Stimulated activated CD8-positive, alpha-beta memory T cell treated with anti-CD3 and anti-CD28 coated beads, Interleukin-2, amount 100 ng/mL, for 48 hours (primary cell): ENCODE measurements around the gene DRG1.
A peak's percentile ranks its signal among the peaks of the same experiment; 100 is the strongest.
"Not testable (repeated sequence)": the region's sequence is repeated elsewhere in the genome, so short reads cannot be mapped to it uniquely, and the experiment has no call there.

Experiments used
- DNase-seq, 2 donors: peaks; one replicate each; pipeline ENCODE4 v3.0.0-alpha.2; 2020; ENCODE audit warnings: low read depth in 2 of 2

DRG1 gene

GRCh38 chr22:31399211-31400022, at the start of gene DRG1:
TSS of gene DRG1 (plus strand) at chr22:31399604. CDS start at chr22:31399684, 80 bp downstream.
- peak; percentile 97 to 98 for DNase-seq

DNA sequence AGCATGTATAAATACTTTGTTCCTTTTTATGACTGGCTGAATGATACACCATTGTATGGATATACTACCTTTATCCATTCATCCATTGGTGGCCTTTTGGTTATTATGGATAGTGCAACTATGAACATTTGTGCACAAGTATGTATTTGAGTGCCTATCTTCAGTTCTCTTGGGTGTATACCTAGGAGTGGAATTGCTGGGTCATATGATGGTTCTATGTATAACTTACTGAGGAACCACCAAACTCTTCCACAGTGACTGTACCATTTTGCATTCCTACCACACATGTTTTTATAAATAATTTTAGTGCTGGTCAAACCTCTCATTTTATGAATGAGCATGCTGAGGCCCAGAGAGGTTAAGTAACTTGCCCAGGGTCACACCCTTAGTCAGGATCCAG, 49.4 kb upstream of the DRG1 start:
- no peak for DNase-seq

- DNase-seq, result no peak
Observed at GRCh38 chr22:31350410-31350863, 49.0 kb upstream of the DRG1 start.

GRCh38 chr22:31354515-31354914, 44.9 kb upstream of the DRG1 start:
- no peak for DNase-seq

GRCh38 chr22:31360029-31360428, 39.4 kb upstream of the DRG1 start:
- no peak for DNase-seq

DNA sequence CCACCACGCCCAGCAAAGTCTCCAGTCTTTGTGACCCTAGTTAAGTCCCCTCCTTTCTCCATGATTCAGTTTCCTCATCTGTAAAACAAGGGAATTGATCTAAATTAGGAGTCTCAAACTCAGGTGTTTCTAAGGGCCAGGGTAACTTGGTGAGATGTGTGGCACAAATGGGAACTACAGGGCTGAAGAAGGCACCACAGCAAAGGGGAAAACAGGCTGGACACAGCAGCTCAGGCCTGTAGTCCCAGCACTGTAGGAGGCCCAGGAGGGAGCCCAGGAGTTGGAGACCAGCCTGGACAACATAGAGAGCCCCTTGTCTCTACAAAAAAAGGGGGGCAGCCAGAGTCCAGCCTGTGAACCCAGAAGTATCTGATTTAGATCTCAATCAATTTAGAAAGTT, 37.7 kb upstream of the DRG1 start:
- DNase-seq, result no peak

DNA sequence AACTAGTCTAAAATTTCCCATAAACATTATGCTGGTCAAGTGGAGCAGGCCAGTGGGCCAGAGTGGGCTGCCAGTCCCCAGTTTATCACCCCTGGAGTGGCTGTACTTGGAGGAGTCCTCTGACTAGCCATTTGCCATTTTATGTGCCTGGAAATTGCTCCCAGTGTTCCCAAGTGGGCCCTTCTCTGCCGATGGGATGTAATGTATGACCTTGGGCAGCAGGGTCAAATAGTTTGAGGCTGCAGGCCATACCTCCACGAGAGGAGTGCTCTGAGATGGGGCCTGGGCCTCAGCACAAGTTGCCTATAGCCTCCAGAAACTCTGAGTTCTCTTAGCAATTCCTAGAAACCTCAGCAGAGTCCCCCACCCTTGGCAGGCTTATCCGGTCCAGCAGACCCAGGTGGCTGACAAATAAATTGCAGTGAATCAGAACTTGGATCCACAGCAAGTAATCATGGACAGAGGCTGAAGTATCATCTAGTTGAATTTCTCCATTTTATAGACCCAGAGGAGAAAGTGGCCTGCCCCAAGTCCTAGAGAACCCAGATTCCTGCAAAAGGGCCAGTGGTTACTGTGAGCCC, 35.4 kb upstream of the DRG1 start:
- DNase-seq, result no peak

DNA sequence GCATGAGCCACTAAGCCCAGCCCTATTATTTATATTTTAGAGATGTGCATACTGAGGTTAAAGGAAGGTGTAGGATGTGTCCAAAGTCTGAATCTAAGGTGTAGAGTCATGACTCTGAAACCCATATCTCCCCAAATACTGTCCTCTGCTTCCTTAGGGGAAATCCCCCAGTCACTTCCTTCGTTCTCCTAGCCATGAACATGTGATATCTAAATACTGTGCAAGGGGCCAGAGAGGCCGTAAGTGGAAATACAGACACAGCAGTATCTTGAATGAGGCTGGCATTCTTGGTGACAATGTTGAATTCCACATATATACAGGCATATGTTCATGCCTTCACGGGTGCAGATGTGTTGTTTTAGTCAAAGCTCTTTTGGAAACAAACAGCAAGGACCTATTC, 32.0 kb upstream of the DRG1 start:
- DNase-seq, result no peak

DNA sequence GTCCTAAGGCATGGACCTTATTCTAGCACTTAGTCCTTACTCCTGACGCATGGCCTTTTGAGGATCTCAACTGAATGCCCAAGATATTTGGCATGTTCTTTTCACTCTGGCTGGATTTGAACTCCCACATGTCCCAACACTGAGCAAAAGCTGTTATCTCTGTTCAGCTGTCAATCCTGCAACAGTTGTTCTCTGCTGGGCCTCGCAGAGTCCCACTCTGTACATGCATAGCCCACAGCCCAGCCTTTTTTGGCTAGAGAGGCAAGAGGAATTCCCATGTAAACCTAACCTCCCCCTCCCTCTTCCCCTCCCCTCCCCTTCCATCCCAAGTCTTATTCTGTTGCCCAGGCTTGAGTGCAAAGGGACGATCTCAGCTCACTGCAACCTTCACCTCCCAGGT, 21.8 kb upstream of the DRG1 start:
- no peak for DNase-seq

DNA sequence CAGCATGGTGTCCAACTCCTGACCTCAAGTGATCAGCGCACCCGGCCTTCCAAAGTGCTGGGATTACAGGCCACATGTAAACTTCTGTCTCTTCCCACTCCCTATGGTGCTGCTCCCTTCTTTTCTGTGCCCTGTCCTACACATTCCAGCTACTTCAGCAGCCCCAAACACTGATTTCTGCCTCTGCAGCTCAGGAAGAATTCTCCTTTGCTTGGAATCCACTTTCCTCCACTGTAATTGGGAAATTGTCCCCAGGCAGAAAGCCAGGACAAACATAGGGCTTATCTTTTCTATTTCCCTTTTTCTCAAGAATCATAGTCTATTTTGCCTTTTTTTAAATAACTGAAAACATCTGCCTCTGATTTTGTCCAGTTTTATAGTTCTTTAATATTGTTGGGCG, 21.3 kb upstream of the DRG1 start:
- DNase-seq, result no peak

- DNase-seq, result not testable (repeated sequence)
Observed at GRCh38 chr22:31378651-31379050, 20.8 kb upstream of the DRG1 start.

- no peak for DNase-seq
Observed at GRCh38 chr22:31393893-31394292, 5.5 kb upstream of the DRG1 start.

GRCh38 chr22:31394326-31394725, 5.1 kb upstream of the DRG1 start:
- no peak for DNase-seq

- no peak for DNase-seq
Observed at GRCh38 chr22:31398231-31398630, 1.2 kb upstream of the DRG1 start.

- DNase-seq, result no peak
Observed at GRCh38 chr22:31400023-31400397, 606 bp downstream of the DRG1 start.

- DNase-seq, result not testable (repeated sequence)
Observed at GRCh38 chr22:31402350-31402749, 2.9 kb downstream of the DRG1 start.

DNA sequence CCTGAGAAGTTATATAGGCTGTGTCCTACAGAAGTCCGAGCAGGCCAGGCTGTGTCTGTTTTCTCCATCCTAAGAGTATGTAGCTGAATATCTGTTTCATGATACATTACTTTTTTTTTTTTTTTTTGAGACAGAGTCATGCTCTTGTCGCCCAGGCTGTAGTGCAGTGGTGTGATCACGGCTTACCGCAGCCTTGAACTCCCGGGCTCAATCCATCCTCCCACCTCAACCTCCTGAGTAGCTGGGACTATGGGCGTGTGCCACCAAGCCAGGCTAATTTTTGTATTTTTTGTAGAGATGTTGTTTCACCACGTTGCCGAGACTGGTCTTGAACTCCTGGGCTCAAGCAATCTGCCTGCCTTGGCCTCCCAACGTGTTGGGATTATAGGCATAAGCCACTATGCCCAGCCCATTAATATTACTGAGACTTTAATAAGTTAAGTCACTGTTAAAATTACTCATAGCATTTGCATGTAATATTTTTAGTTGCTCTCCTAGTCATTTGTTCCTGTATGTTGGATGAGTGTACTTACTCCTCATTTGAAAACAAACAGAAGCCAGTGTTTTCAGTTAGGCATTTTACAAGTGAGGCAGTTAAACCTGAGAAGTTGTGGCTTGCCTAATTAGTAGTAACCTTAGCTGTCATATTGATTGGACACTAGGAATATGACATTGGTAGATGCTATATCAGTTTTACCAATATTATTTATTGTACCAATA, 26.1 kb downstream of the DRG1 start:
- DNase-seq, result no peak

DNA sequence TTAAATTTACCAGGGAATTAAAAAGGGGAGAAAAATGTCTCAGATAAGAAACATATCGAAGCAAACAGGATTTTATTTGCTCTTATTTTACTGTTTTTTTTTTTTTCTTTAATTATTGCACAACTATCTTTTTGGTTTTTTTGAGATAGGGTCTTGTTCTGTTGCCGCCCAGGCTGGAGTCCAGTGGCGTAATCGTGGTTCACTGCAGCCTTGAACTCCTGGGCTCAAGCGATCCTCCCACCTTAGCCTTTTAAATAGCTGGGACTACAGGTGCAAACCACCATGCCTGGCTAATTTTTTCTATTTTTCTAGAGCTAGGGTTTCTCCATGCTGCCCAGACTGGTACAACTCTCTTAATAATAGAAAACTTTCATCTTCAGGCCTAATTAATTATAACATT, 32.5 kb downstream of the DRG1 start:
- DNase-seq, result no peak

DNA sequence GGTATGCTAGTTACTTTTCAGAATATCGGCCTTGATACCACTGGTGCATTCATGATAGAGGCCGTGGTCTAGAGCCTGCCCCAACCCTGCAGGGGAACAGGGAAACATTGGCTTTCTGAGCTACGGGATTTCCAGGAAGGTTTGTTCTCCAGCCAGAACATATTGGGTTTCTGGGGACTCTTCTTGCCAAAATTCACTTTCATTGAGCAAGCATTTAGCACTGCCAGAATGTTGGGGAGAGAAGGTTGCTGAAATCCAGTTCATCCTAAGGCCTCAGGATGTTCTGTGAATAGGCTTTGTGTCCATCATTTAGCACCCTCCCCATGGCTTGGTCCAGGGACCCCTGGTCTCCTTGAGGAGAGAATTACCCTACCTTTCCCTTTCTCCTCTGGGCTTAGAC, 36.7 kb downstream of the DRG1 start:
- no peak for DNase-seq

DNA sequence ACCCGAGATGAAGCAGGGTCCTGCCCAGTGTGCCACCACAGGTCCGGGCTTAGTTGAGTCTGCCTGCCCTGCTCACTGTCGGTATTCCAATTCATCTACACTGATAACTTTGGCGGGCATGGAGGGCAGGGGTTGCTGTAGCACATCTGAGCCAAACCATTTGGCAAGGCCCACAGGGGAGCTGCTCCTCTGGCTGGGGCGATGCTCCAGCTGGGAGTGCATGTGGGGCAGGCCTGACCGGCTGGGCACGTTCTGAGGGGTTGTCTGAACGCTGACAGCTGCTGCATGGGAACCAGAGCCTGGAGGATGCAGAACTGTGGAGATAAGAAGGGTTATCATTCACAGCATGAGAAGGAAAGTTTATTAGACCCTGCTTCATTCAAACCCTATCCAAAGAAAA, 40.4 kb downstream of the DRG1 start:
- no peak for DNase-seq

DNA sequence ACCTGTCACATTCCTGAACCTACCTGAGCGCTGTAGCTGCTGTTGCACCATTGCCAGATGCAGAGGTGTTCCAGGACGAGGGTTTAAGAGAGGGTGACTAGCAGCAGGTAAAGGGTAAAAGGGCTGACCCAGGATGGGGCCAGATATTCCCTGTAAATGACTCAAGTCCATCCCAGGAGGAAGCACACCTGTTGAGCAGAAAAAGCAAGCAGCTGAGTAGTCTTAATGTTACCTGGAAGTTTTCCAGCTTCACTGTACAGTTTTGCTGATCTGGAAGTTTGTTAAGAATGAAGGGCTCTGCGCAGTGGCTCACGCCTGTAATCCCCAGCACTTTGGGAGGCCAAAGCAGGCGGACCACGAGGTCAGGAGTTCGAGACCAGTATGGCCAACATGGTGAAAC, 41.3 kb downstream of the DRG1 start:
- DNase-seq, result no peak

DNA sequence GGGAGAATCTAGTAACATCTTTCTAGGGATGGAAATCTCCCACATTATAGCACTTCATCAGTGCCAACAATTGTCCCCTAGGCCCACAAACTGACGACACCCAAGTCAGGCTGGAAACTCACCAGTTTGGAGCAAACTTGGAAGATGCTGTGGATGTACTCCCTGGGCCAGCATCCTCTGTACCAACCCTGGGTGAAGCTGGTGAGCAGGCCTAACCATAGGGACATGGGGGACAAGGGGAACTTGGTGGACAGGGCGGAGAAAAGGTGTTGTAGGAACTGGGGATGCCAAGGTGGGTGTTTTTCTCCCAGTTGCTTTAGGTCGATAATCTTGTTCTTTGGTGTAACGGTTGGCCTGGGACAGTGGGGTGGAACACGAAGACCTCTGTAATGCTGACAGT, 42.2 kb downstream of the DRG1 start:
- DNase-seq, result no peak
